HG03575 (cell line): ENCODE measurements around the gene CIPC.

Experiments
- ATAC-seq: cut with Tn5 transposase; IDR thresholded peaks from one replicate; pipeline ENCODE4 v1.9.1; 2021; ENCODE audit not compliant: unreplicated experiment, insufficient number of reproducible peaks, low FRiP score; ENCODE audit errors: extremely low read depth

CIPC gene

GRCh38 chr14:77141214-77142004, 43.4 kb downstream of the CIPC start, which contains the start of gene ZDHHC22:
Gene ZDHHC22 (minus strand): TSS chr14:77141791. CDS start chr14:77139738, 2,053 bp downstream.
- ATAC-seq: no peak

- no peak for ATAC-seq
Measured at GRCh38 chr14:77142005-77142800, 44.1 kb downstream of the CIPC start.

- no peak for ATAC-seq
Measured at GRCh38 chr14:77143071-77143470, 45.0 kb downstream of the CIPC start.

- ATAC-seq: no peak
Measured at GRCh38 chr14:77144412-77145115, 46.5 kb downstream of the CIPC start.

GRCh38 chr14:77145975-77146740, 48.1 kb downstream of the CIPC start:
- ATAC-seq: no peak

- no peak for ATAC-seq
Measured at GRCh38 chr14:77148510-77149231, 50.6 kb downstream of the CIPC start.

GRCh38 chr14:77151245-77151644, 53.2 kb downstream of the CIPC start:
- no peak for ATAC-seq

GRCh38 chr14:77151918-77152588, 54.0 kb downstream of the CIPC start:
- ATAC-seq: no peak

- ATAC-seq: no peak
Measured at GRCh38 chr14:77153802-77154201, 55.7 kb downstream of the CIPC start.

GRCh38 chr14:77154421-77154820, 56.4 kb downstream of the CIPC start:
- no peak for ATAC-seq

- no peak for ATAC-seq
Measured at GRCh38 chr14:77155083-77155482, 57.0 kb downstream of the CIPC start.

- ATAC-seq: no peak
Measured at GRCh38 chr14:77157740-77158139, 59.7 kb downstream of the CIPC start.

- no peak for ATAC-seq
Measured at GRCh38 chr14:77158175-77158881, 60.3 kb downstream of the CIPC start.

- ATAC-seq: no peak
Measured at GRCh38 chr14:77158882-77159255, 60.8 kb downstream of the CIPC start.

- ATAC-seq: no peak
Measured at GRCh38 chr14:77161011-77161410, 63.0 kb downstream of the CIPC start.
